SU-DHL-6 (cell line): ENCODE data around the gene PPARA.
"Not testable (repeated sequence)": the region's sequence is repeated elsewhere in the genome, so short reads cannot be mapped to it uniquely, and the experiment has no call there.

ENCODE experiments used
- H2AFZ ChIP-seq: fragments of 200-600 bp; sonication (generic); 2 replicates; pipeline ENCODE4 v1.6.1; 2014; ENCODE audit warnings: low read depth, mild to moderate bottlenecking, moderate library complexity, mixed read lengths, antibody characterized with exemption, low read length; ENCODE audit not compliant: severe bottlenecking
- H3F3A ChIP-seq: fragments of 200-600 bp; shearing (Covaris generic); 2 replicates; pipeline ENCODE4 v1.6.0; 2016; ENCODE audit warnings: antibody characterized with exemption, mild to moderate bottlenecking; ENCODE audit not compliant: insufficient read depth
- H3K27ac ChIP-seq: fragments of 200-600 bp; sonication (generic); 2 replicates; pipeline ENCODE4 v1.5.1; 2016; ENCODE audit warnings: low read depth, mild to moderate bottlenecking, low read length, moderate library complexity, mixed read lengths
- H3K27me3 ChIP-seq: fragments of 200-600 bp; sonication (generic), shearing (Covaris generic); 2 replicates; pipeline ENCODE4 v1.6.0; 2014; ENCODE audit warnings: mild to moderate bottlenecking, low read length
- H3K36me3 ChIP-seq: fragments of 200-600 bp; sonication (generic); 2 replicates; pipeline ENCODE4 v1.6.1; 2014; ENCODE audit warnings: mild to moderate bottlenecking, low read length, mixed read lengths
- H3K4me2 ChIP-seq: fragments of 300-600, 200-600 bp; shearing (Covaris generic), sonication (generic); 2 replicates; pipeline ENCODE4 v1.6.0; 2014; ENCODE audit warnings: low read length, low read depth, mild to moderate bottlenecking; ENCODE audit not compliant: poor library complexity, severe bottlenecking
- H3K4me3 ChIP-seq: fragments of 200-600 bp; sonication (generic); 2 replicates; pipeline ENCODE4 v1.5.1; 2014; ENCODE audit warnings: antibody characterized with exemption, low read length, mild to moderate bottlenecking, mixed read lengths; ENCODE audit not compliant: insufficient read depth, poor library complexity, severe bottlenecking
- H3K79me2 ChIP-seq: fragments of 200-600 bp; sonication (generic); 2 replicates; pipeline ENCODE4 v1.6.1; 2014; ENCODE audit warnings: mild to moderate bottlenecking, low read length, moderate library complexity; ENCODE audit not compliant: insufficient read depth
- H3K9ac ChIP-seq: fragments of 200-600 bp; sonication (generic); 2 replicates; pipeline ENCODE4 v1.7.0; 2014; ENCODE audit warnings: mild to moderate bottlenecking, low read length
- H3K9me2 ChIP-seq: fragments of 200-600 bp; sonication (generic); replicated peaks from 2 replicates; pipeline ENCODE4 v1.6.1; 2014; ENCODE audit warnings: low read length; ENCODE audit not compliant: insufficient read depth
- H3K9me3 ChIP-seq: fragments of 200-600 bp; sonication (generic); 2 replicates; pipeline ENCODE4 v1.6.1; 2014; ENCODE audit warnings: low read length, mixed read lengths; ENCODE audit not compliant: insufficient read depth
- H4K20me1 ChIP-seq: fragments of 200-600 bp; sonication (generic); 2 replicates; pipeline ENCODE4 v1.6.1; 2014; ENCODE audit warnings: low read depth, mild to moderate bottlenecking, antibody characterized with exemption, low read length, moderate library complexity, mixed read lengths
- EZH2phosphoT487 ChIP-seq: fragments of 200-600 bp; sonication (generic), shearing (Covaris generic); conservative IDR thresholded peaks from 2 replicates; pipeline ENCODE4 v1.6.1; 2018; ENCODE audit warnings: mild to moderate bottlenecking, antibody characterized with exemption, low read length, moderate library complexity, mixed read lengths
- TF ChIP-seq, protein P1 (sequence below): fragments of 200-600 bp; sonication (generic); IDR thresholded peaks from one replicate; pipeline ENCODE4 v1.5.1; 2017; ENCODE audit warnings: antibody characterized with exemption, mild to moderate bottlenecking, low read length, moderate library complexity; ENCODE audit not compliant: insufficient read depth, poor library complexity, severe bottlenecking

Gene PPARA

DNA sequence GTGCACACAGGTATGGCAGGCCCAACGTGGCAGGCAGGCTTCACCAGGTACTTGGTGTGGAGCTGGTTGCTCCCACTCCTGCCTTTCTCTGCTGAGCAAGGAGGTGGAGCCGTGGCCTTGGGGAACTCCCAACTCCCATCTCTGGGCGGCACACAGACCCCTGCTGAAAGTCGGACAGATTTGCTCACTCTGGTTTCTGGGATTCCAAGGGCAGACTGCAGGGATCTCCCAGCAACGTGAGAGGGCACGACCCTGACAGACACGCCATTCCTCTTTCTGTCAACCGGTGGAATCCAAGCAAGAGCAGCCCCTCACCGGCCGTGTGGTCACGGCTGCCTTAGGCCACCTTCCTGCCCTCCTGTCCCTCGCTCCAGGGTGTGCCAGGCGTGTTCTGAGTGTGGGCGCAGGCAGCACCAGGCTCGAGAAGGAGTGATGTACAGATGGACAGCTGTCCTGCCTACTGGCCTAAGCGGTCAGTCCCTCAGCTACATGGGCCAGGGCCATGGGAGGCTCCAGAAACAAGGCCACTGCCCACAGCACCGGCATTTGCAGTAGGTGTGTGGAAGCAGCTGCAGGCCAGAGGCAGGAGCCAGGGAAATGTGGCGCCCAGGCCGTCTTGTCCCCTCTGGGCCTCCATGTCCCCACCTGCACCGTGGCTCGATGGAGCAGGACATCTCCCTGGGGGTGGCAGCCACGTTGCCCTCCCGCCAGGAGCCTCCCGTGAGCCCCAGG, 13.7 kb upstream of the PPARA start:
- TF ChIP-seq EZH2phosphoT487 = no peak
- TF ChIP-seq, protein P1, sequence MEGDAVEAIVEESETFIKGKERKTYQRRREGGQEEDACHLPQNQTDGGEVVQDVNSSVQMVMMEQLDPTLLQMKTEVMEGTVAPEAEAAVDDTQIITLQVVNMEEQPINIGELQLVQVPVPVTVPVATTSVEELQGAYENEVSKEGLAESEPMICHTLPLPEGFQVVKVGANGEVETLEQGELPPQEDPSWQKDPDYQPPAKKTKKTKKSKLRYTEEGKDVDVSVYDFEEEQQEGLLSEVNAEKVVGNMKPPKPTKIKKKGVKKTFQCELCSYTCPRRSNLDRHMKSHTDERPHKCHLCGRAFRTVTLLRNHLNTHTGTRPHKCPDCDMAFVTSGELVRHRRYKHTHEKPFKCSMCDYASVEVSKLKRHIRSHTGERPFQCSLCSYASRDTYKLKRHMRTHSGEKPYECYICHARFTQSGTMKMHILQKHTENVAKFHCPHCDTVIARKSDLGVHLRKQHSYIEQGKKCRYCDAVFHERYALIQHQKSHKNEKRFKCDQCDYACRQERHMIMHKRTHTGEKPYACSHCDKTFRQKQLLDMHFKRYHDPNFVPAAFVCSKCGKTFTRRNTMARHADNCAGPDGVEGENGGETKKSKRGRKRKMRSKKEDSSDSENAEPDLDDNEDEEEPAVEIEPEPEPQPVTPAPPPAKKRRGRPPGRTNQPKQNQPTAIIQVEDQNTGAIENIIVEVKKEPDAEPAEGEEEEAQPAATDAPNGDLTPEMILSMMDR = no peak
- Histone ChIP-seq H3K4me2 (no peak overlapping the region), H3K9ac (no peak overlapping the region)

DNA sequence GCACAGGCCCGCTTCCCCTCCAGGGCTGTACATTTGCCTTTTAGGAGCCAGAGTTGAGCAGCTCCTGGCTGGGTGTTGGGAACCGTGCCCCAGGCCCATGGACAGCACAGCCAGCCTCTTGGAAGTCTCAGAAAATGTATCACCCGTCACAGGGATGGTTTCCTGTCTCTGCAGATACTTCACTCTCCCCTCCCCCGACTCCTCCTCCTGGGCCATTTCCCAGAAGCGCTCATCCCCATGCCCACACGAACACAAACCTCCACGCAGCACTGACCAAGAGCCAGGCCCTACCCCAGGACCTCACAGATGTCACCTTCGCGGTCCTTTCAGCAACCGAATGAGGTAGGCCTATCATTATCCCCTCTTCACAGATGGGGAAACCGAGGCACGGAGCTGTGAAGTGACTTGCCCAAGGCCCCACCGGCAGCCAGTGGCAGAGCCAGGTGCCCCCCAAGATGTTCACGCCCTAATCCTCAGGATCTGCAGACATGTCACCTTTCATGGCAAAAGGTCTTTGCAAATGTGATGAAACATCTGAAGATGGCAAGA, 13.0 kb upstream of the PPARA start:
- H3K36me3 ChIP-seq = no peaks in the 10 kb centered on the region
- no peak overlapping the region for H3K4me2 ChIP-seq
- H3K27ac ChIP-seq = no peak overlapping the region
- no peaks in the 10 kb centered on the region for H3F3A ChIP-seq
- H4K20me1 ChIP-seq = no peaks in the 10 kb centered on the region
- no peaks in the 10 kb centered on the region for H3K9me3 ChIP-seq
- H2AFZ ChIP-seq = no peak overlapping the region
- TF ChIP-seq EZH2phosphoT487 = no peak
- TF ChIP-seq, protein P1 = no peak
- H3K9ac ChIP-seq = no peak overlapping the region
- no peaks in the 10 kb centered on the region for H3K27me3 ChIP-seq
- no peaks in the 10 kb centered on the region for H3K9me2 ChIP-seq
- no peak overlapping the region for H3K4me3 ChIP-seq
- no peaks in the 10 kb centered on the region for H3K79me2 ChIP-seq

More for the DNA sequence above, 13.7 kb upstream of the PPARA start:
- no peak overlapping the region for H2AFZ ChIP-seq
- no peaks in the 10 kb centered on the region for H3F3A ChIP-seq
- H3K27me3 ChIP-seq = no peaks in the 10 kb centered on the region
- no peaks in the 10 kb centered on the region for H3K36me3 ChIP-seq
- no peak overlapping the region for H3K27ac ChIP-seq
- H3K9me3 ChIP-seq = no peaks in the 10 kb centered on the region
- no peaks in the 10 kb centered on the region for H3K79me2 ChIP-seq
- H4K20me1 ChIP-seq = no peaks in the 10 kb centered on the region
- H3K9me2 ChIP-seq = no peaks in the 10 kb centered on the region
- H3K4me3 ChIP-seq = no peak overlapping the region

- Histone ChIP-seq H3K4me2 (no peak overlapping the region), H4K20me1 (no peaks in the 10 kb centered on the region), H3K36me3 (no peaks in the 10 kb centered on the region), H3K27me3 (no peaks in the 10 kb centered on the region), H3K27ac (no peak overlapping the region), H3K9me3 (no peaks in the 10 kb centered on the region), H3F3A (no peaks in the 10 kb centered on the region), H3K9ac (no peak overlapping the region), H3K79me2 (no peaks in the 10 kb centered on the region), H2AFZ (no peak overlapping the region), H3K9me2 (no peaks in the 10 kb centered on the region), H3K4me3 (no peak overlapping the region)
- no peak for TF ChIP-seq EZH2phosphoT487
- TF ChIP-seq, protein P1 = no peak
Observed at GRCh38 chr22:46138058-46138797, 12.1 kb upstream of the PPARA start.

DNA sequence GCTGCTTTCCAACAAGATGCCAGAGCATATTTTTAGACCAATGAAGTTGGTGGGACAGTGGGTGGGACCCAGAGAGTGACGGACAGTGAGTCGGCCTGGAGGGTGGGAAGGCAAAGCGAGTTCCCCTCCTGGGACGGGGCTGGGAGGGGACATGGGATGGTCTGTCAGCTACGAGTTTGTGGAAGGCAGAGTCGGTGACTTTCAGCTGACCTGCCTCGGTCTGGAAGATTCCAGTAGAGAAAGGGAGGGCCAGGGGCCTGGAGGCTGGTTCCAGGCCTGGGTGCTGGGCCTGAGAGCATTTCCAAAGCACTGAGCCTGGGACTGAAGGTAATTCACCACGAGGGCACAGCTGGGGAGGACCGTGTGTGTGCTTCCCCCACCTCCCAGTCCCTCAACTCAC, 10.9 kb upstream of the PPARA start:
- not testable (repeated sequence) for H3F3A ChIP-seq, H3K9ac ChIP-seq, H3K27ac ChIP-seq, H3K36me3 ChIP-seq, H3K9me2 ChIP-seq, H4K20me1 ChIP-seq, H3K9me3 ChIP-seq, H3K4me2 ChIP-seq, H3K79me2 ChIP-seq, H3K4me3 ChIP-seq, H3K27me3 ChIP-seq, H2AFZ ChIP-seq
